A549 (cell line): ENCODE results near the gene SLPI. TPM values are rescaled to one million over a fixed set of nuclear protein-coding genes. Genes with fewer than 3 reads are reported as not detected.

Experiments used
- ATAC-seq, 2 experiments: fragments of 200-7000 bp in 1 of 2; fragments of >200 bp in 1 of 2; cut with Nextera tagmentation in 1 of 2; cut with Tn5 transposase in 1 of 2; 3 replicates each; pipeline versions ENCODE4 v1.8.0 to v1.9.1; 2018 to 2020; ENCODE audit warnings: mild to moderate bottlenecking in 1 of 2, moderate library complexity in 1 of 2
- CTCF ChIA-PET: fragments of 300-600 bp; sonication (Branson Sonifier 250); formaldehyde crosslinking; extraction: SDS; loops from one replicate; lab custom pipeline; 2021; ENCODE audit warnings: antibody characterized with exemption, inconsistent platforms; lab: Yijun Ruan, JAX
- POLR2A ChIA-PET: fragments of 350-600 bp; formaldehyde crosslinking; extraction: SDS; loops from one replicate; lab custom pipeline; 2021; ENCODE audit warnings: antibody characterized with exemption, inconsistent platforms; lab: Yijun Ruan, JAX
- DNase-seq, 2 experiments: peaks; one replicate each; pipeline versions ENCODE4 v3.0.0 to v3.0.0-alpha.2; 2011 to 2016; ENCODE audit warnings: low read depth in 1 of 2, low spot score in 1 of 2
- FAIRE-seq: peaks from 2 replicates; lab custom pipeline; 2011; peaks lifted over from hg19 to GRCh38; lab: Jason Lieb, UNC
- H3K27ac ChIP-seq, 2 experiments: fragments of >200 bp; sonication (Bioruptor Twin); formaldehyde crosslinking; 3 replicates each; pipeline ENCODE4 v1.5.1; 2016 to 2017
- H3K4me1 ChIP-seq: fragments of >200 bp; sonication (Bioruptor Twin); formaldehyde crosslinking; 3 replicates; pipeline ENCODE4 v1.6.1; 2016
- H3K4me2 ChIP-seq: fragments of >200 bp; sonication (Bioruptor Twin); formaldehyde crosslinking; 3 replicates; pipeline ENCODE4 v1.6.1; 2016
- H3K4me3 ChIP-seq: fragments of >200 bp; sonication (Bioruptor Twin); formaldehyde crosslinking; 3 replicates; pipeline ENCODE4 v1.5.1; 2016
- H3K9me3 ChIP-seq: fragments of >200 bp; sonication (Bioruptor Twin); formaldehyde crosslinking; 3 replicates; pipeline ENCODE4 v1.6.1; 2016
- BCL3 ChIP-seq: fragments of >200 bp; sonication (Bioruptor Twin); formaldehyde crosslinking; IDR thresholded peaks from 3 replicates; pipeline ENCODE4 v1.6.1; 2016
- CBX2 ChIP-seq: fragments of 200-600 bp; sonication (generic); IDR thresholded peaks from 2 replicates; pipeline ENCODE4 v1.6.1; 2016; ENCODE audit warnings: low read depth, mild to moderate bottlenecking, borderline replicate concordance
- EHMT2 ChIP-seq: fragments of 200-600 bp; sonication (generic); IDR thresholded peaks from 2 replicates; pipeline ENCODE4 v1.6.1; 2016; ENCODE audit warnings: antibody characterized with exemption, low read depth, mild to moderate bottlenecking, moderate library complexity
- FOSB ChIP-seq: fragments of 250-450 bp; sonication (Bioruptor Pico); IDR thresholded peaks from 2 replicates; pipeline ENCODE4 v1.5.0; 2020; ENCODE audit warnings: mild to moderate bottlenecking, moderate library complexity
- FOSL2 ChIP-seq, 2 experiments: fragments of 450-650 bp in 1 of 2; fragments of >200 bp in 1 of 2; sonication (Bioruptor Twin) in 1 of 2; formaldehyde crosslinking; IDR thresholded peaks; 2 replicates each; pipeline versions ENCODE4 v1.5.0 to v1.6.1; 2016 to 2020; ENCODE audit warnings: mild to moderate bottlenecking in 1 of 2, moderate library complexity in 1 of 2
- FOXS1 ChIP-seq: fragments of 250-450 bp; sonication (Bioruptor Pico); IDR thresholded peaks from 2 replicates; pipeline ENCODE4 v1.5.0; 2020; ENCODE audit warnings: mild to moderate bottlenecking, moderate library complexity
- HEYL ChIP-seq: fragments of 250-450 bp; sonication (Bioruptor Pico); IDR thresholded peaks from 2 replicates; pipeline ENCODE4 v1.8.0; 2021; ENCODE audit warnings: mild to moderate bottlenecking, moderate library complexity
- HOXA7 ChIP-seq: fragments of 250-450 bp; sonication (Bioruptor Pico); IDR thresholded peaks from 2 replicates; pipeline ENCODE4 v1.5.0; 2020; ENCODE audit warnings: mild to moderate bottlenecking, moderate library complexity
- HOXB5 ChIP-seq: fragments of 250-450 bp; sonication (Bioruptor Pico); IDR thresholded peaks from 2 replicates; pipeline ENCODE4 v1.5.0; 2020; ENCODE audit warnings: mild to moderate bottlenecking, moderate library complexity
- MAZ ChIP-seq: fragments of 150-350 bp; IDR thresholded peaks from 2 replicates; pipeline ENCODE4 v1.6.1; 2014; ENCODE audit warnings: antibody characterized with exemption, low read depth, low read length, borderline replicate concordance
- NR3C1 ChIP-seq: fragments of >200 bp; sonication (Bioruptor Twin); formaldehyde crosslinking; IDR thresholded peaks from 3 replicates; pipeline ENCODE4 v1.6.1; 2017
- PHF8 ChIP-seq: fragments of 200-600 bp; sonication (generic); IDR thresholded peaks from 2 replicates; pipeline ENCODE4 v1.6.1; 2016; ENCODE audit warnings: low read depth, mild to moderate bottlenecking, antibody characterized with exemption, moderate library complexity, borderline replicate concordance
- POLR2AphosphoS2 ChIP-seq: conservative IDR thresholded peaks from 2 replicates; pipeline ENCODE4 v1.6.1; 2012; ENCODE audit warnings: low read length, improper control_type of control experiment, inconsistent platforms
- RARB ChIP-seq: fragments of 250-450 bp; sonication (Bioruptor Pico); IDR thresholded peaks from 2 replicates; pipeline ENCODE4 v1.8.0; 2021; ENCODE audit warnings: mild to moderate bottlenecking, moderate library complexity
- RNF2 ChIP-seq: fragments of 200-600 bp; sonication (generic); IDR thresholded peaks from 2 replicates; pipeline ENCODE4 v1.6.1; 2016; ENCODE audit warnings: low read depth, mild to moderate bottlenecking, antibody characterized with exemption, moderate library complexity, borderline replicate concordance
- ZFP36 ChIP-seq: fragments of 450-650 bp; IDR thresholded peaks from 2 replicates; pipeline ENCODE4 v1.6.1; 2014; ENCODE audit warnings: borderline replicate concordance; ENCODE audit not compliant: partially characterized antibody
- ZNF302 ChIP-seq: fragments of 250-450 bp; sonication (Bioruptor Pico); IDR thresholded peaks from 2 replicates; pipeline ENCODE4 v1.9.0; 2021; ENCODE audit warnings: inconsistent platforms, mild to moderate bottlenecking, moderate library complexity
- WGBS: methylation state at CpG from one replicate; pipeline ENCODE4 v1.1.6; 2017; ENCODE audit errors: missing lambda C conversion rate; 5-methylcytosine and 5-hydroxymethylcytosine counted together
- polyA plus RNA-seq, 4 experiments: library from polyadenylated mRNA; depleted of rRNA in 3 of 4; stranded (reverse); fragments of >200 nt; fragmentation: RNase III in 1 of 4; extraction: RNeasy Plus Mini Kit Qiagen cat#74134 plus additional on column Dnase treatment in 1 of 4; gene quantifications; 2 replicates in 3 of 4; 3 replicates in 1 of 4; pipeline ENCODE4 v1.2.3, GENCODE V29; 2011 to 2017
- TF ChIP-seq, protein P1 (sequence below): fragments of 200-600 bp; sonication (generic); IDR thresholded peaks from 2 replicates; pipeline ENCODE4 v1.6.1; 2016; ENCODE audit warnings: antibody characterized with exemption, mild to moderate bottlenecking, moderate library complexity
- TF ChIP-seq, protein P2 (sequence below): fragments of 150-350 bp; IDR thresholded peaks from 2 replicates; pipeline ENCODE4 v1.6.1; 2014; ENCODE audit warnings: low read depth, mild to moderate bottlenecking, low read length

The SLPI gene
- polyA plus RNA-seq, 2 of the 4 experiments (the other 2 are of a cell fraction) = 4.5 to 27.0 TPM

DNA sequence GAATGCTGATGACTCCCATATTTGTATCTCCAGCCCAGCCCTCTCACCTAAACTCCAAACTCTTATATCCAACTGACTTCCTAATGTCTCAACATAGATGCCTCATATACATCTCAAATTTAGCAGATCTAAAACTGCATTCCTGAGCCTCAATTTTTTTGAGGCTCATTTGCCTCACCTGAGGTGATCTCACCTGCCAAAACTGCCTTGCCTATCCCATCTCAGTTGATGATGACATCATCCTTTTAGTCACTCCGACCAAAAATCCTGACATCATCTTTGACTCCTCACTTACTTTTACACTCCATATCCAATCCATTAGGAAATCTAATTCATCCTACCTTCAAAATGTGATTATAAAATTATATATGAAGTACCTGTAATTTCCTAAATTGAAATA is 25.6 kb upstream of the SLPI start:
- Histone ChIP-seq H3K9me3 (no peaks in the 10 kb centered on the region; the same call in 2 of the 3 replicates), H3K4me2 (no peak overlapping the region), H3K27ac (no peak overlapping the region), H3K4me1 (no peaks in the 10 kb centered on the region), H3K4me3 (no peak overlapping the region)
- DNase-seq (no peak), FAIRE-seq (no peak), ATAC-seq (no peak)
- TF ChIP-seq HOXA7 (CRISPR knock-in tag) = no peak
- TF ChIP-seq FOXS1 = no peak
- no peak for TF ChIP-seq FOSB
- TF ChIP-seq MAZ = no peak
- TF ChIP-seq EHMT2 = no peak
- TF ChIP-seq, protein P1, sequence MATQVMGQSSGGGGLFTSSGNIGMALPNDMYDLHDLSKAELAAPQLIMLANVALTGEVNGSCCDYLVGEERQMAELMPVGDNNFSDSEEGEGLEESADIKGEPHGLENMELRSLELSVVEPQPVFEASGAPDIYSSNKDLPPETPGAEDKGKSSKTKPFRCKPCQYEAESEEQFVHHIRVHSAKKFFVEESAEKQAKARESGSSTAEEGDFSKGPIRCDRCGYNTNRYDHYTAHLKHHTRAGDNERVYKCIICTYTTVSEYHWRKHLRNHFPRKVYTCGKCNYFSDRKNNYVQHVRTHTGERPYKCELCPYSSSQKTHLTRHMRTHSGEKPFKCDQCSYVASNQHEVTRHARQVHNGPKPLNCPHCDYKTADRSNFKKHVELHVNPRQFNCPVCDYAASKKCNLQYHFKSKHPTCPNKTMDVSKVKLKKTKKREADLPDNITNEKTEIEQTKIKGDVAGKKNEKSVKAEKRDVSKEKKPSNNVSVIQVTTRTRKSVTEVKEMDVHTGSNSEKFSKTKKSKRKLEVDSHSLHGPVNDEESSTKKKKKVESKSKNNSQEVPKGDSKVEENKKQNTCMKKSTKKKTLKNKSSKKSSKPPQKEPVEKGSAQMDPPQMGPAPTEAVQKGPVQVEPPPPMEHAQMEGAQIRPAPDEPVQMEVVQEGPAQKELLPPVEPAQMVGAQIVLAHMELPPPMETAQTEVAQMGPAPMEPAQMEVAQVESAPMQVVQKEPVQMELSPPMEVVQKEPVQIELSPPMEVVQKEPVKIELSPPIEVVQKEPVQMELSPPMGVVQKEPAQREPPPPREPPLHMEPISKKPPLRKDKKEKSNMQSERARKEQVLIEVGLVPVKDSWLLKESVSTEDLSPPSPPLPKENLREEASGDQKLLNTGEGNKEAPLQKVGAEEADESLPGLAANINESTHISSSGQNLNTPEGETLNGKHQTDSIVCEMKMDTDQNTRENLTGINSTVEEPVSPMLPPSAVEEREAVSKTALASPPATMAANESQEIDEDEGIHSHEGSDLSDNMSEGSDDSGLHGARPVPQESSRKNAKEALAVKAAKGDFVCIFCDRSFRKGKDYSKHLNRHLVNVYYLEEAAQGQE = no peak
- TF ChIP-seq RNF2 = no peak
- no peak for TF ChIP-seq HOXB5
- no peak for TF ChIP-seq CBX2
- TF ChIP-seq BCL3 = no peak
- TF ChIP-seq ZNF302 (CRISPR knock-in tag) = no peak
- TF ChIP-seq ZFP36 = no peak
- no peak for TF ChIP-seq HEYL
- TF ChIP-seq PHF8 = no peak
- TF ChIP-seq NR3C1 = no peak
- no peak for TF ChIP-seq FOSL2 (IDR thresholded peaks at IDR 0.05)
- no peak for TF ChIP-seq FOSL2 (CRISPR knock-in tag; IDR thresholded peaks at IDR 0.05)
- TF ChIP-seq, protein P2, sequence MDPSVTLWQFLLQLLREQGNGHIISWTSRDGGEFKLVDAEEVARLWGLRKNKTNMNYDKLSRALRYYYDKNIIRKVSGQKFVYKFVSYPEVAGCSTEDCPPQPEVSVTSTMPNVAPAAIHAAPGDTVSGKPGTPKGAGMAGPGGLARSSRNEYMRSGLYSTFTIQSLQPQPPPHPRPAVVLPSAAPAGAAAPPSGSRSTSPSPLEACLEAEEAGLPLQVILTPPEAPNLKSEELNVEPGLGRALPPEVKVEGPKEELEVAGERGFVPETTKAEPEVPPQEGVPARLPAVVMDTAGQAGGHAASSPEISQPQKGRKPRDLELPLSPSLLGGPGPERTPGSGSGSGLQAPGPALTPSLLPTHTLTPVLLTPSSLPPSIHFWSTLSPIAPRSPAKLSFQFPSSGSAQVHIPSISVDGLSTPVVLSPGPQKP = no peak
- 23% methylated on average over 1 of the region's 1 CpG for whole genome bisulfite sequencing
- POLR2A ChIA-PET = no interaction called here
- CTCF ChIA-PET = interaction anchor here (0.7 to 4.4 kb wide), 3 partner anchors 8 to 173 kb away, joined by 3 to 37 read pairs (median 3); no protein-coding TSS in a partner anchor

DNA sequence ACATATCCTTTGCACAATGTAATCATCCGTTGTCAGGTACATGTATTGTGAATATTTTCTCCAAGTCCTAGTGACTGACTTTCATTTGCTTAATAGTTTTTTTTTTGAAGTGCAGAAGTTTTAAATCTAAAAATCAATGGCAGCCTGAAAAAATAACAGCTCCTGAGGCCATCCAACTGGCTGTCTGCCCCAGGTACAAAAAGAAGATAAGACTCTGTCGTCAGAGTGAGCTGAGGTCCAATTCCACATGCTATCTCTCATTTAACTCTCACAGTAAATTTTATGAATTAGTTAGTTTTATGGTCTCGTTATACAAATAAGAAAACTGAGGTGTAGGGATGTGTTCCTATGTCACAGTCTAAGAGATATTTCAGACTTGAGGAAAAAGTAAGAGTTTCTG is 21.0 kb upstream of the SLPI start:
- TF ChIP-seq POLR2AphosphoS2 (no peak), RARB (CRISPR knock-in tag) (no peak)
- WGBS = 3% methylated on average over 3 of the region's 3 CpGs
- no peak for DNase-seq
- no peak overlapping the region for H3K27ac ChIP-seq
- H3K9me3 ChIP-seq = no peaks in the 10 kb centered on the region; the same call in 2 of the 3 replicates
- H3K4me3 ChIP-seq = no peak overlapping the region
- CTCF ChIA-PET = interaction anchor here (0.9 to 1.2 kb wide), 2 partner anchors 15 to 496 kb away, joined by 3 read pairs; no protein-coding TSS in a partner anchor
- no peak for FAIRE-seq
- no peak overlapping the region for H3K4me2 ChIP-seq
- no peak for ATAC-seq
- POLR2A ChIA-PET = interaction anchor here (0.6 kb wide), 1 partner anchor 69 kb away, joined by 3 read pairs; no protein-coding TSS in a partner anchor
- H3K4me1 ChIP-seq = no peaks in the 10 kb centered on the region
